ENCODE results near the gene RNF14. TPM values are rescaled to one million over a fixed set of nuclear protein-coding genes. Genes with fewer than 3 reads are reported as not detected.

Gene RNF14
- total and polyA plus RNA-seq, 2 of the 8 experiments (the other 6 are each of a cell fraction or from before 2014, with no cell fraction given), result 4.7 to 20.2 TPM

GRCh38 chr5:142012792-142013388 lies 44.0 kb downstream of the RNF14 start, which contains the start of gene GNPDA1 (continued):
- TF ChIP-seq CTBP2 (IDR thresholded peaks at IDR 0.05; ENCODE audit: borderline replicate concordance, insufficient read depth, insufficient read length, low read length) (no peak), TAF1 (IDR thresholded peaks at IDR 0.05; ENCODE audit: low read depth, low read length) (peak; percentile 55; the same call in 1 of the 2 replicates), GABPA (IDR thresholded peaks at IDR 0.05; ENCODE audit: borderline replicate concordance, insufficient read depth, low read length) (no peak), ATF3 (IDR thresholded peaks at IDR 0.05; ENCODE audit: insufficient read depth, low read depth, low read length) (peak; percentile 65; the same call in 1 of the 2 replicates), MAX (IDR thresholded peaks at IDR 0.05) (peak; percentile 89), ATF2 (IDR thresholded peaks at IDR 0.05; ENCODE audit: low read length) (no peak), HDAC2 (IDR thresholded peaks at IDR 0.05; ENCODE audit: borderline replicate concordance in 1 of 2, low read depth in 2 of 2, low read length in 2 of 2) (no peak), CEBPB (IDR thresholded peaks at IDR 0.05; ENCODE audit: low read depth, low read length) (no peak), CBX5 (IDR thresholded peaks at IDR 0.05; ENCODE audit: low read depth, low read length) (no peak), GTF2F1 (IDR thresholded peaks at IDR 0.05; ENCODE audit: borderline replicate concordance, low read depth, low read length) (no peak), RNF2 (IDR thresholded peaks at IDR 0.05; ENCODE audit: borderline replicate concordance, low read depth, low read length, missing control alignments, poor library complexity, severe bottlenecking) (no peak), TAF7 (optimal IDR thresholded peaks at IDR 0.05; ENCODE audit: borderline replicate concordance, low read depth, low read length) (no peak), E2F6 (IDR thresholded peaks at IDR 0.05) (peak; percentile 56), RFX5 (IDR thresholded peaks at IDR 0.05; ENCODE audit: borderline replicate concordance, low read depth, low read length) (no peak), JUN (IDR thresholded peaks at IDR 0.05; ENCODE audit: low read depth, low read length) (no peak), SP2 (IDR thresholded peaks at IDR 0.05; ENCODE audit: low read length) (no peak), BCL11A (IDR thresholded peaks at IDR 0.05; ENCODE audit: low read depth in 2 of 2, low read length in 2 of 2) (no peak), NRF1 (IDR thresholded peaks at IDR 0.05; ENCODE audit: low read depth, low read length) (no peak)

Measured in H1 (cell line).